Bronchial epithelial cell (primary cell): ENCODE measurements around the gene IKZF3. TPM values are rescaled to one million over a fixed set of nuclear protein-coding genes. Genes with fewer than 3 reads are reported as not detected.
"Not testable (repeated sequence)": the region's sequence is repeated elsewhere in the genome, so short reads cannot be mapped to it uniquely, and the experiment has no call there.

Source experiments
- DNase-seq: peaks from one replicate; pipeline ENCODE4 v3.0.0-alpha.2; 2010; ENCODE audit warnings: low read depth
- FAIRE-seq: peaks from 2 replicates; lab custom pipeline; 2011; peaks lifted over from hg19 to GRCh38; lab: Jason Lieb, UNC
- H3K27me3 ChIP-seq: 2 replicates; pipeline ENCODE4 v1.5.1; 2011; ENCODE audit warnings: low read length; ENCODE audit not compliant: control insufficient read depth, insufficient read depth
- H3K36me3 ChIP-seq: 2 replicates; pipeline ENCODE4 v1.5.1; 2011; ENCODE audit warnings: low read length; ENCODE audit not compliant: control insufficient read depth, insufficient read depth
- H3K4me3 ChIP-seq: 2 replicates; pipeline ENCODE4 v1.5.1; 2011; ENCODE audit warnings: mild to moderate bottlenecking, low read depth, low read length, control low read depth
- CTCF ChIP-seq: IDR thresholded peaks from 2 replicates; pipeline ENCODE4 v1.5.1; 2011; ENCODE audit warnings: mild to moderate bottlenecking, moderate library complexity, low read length, control low read depth, inconsistent platforms; ENCODE audit not compliant: insufficient read depth, severe bottlenecking
- total RNA-seq: library from RNA; depleted of rRNA; stranded (reverse); fragments of >200 nt; gene quantifications from 2 replicates; pipeline ENCODE4 v1.2.1, GENCODE V29; 2014

IKZF3 gene
- total RNA-seq, 1 donor from 2014 or later = not detected

DNA sequence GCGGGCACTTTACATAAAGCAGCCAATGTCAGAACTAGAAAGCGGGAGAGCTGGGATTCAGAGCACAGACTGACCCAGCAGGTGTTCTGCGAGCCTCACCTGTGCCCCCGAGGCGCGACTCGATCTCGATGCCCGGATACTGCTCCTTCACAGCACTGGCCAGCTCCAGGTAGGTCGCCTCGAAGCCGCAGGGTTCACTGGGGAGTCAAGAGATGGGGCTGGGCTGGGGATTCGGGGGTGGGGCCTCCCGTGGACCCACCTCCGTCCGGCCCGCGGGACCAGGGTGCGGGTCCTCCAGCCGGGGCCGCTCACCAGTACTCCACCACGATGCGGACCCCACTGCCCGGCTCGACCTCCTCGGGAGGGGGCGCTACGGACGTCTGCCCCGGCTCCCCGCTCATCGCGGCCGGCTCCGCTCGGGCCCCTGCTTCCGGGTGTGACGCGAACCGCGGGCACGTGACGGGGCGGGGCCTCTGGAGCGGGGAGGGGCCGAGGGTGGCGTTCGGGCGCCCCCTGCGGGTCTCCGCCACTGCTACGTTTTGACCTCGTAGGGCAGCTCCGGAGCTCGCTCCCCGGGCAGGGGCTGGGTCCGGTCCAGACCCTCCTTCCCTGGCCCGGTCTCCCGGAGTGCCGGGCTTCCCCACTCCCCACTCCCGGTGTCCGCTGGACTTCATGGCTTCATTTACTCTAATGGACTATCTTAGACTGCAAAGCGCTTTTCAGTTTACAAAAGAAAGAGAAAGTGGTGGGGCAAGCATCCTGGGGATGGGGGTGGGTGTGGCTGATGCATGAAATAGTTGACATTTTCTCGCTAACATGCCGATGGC lies 133.8 kb downstream of the IKZF3 start, which contains the start of gene MIEN1:
Gene MIEN1 (minus strand): TSS at position 438 of the 827 bp plus-strand sequence. CDS start 37 bp downstream, at position 401.
- peaks cover 18% of the 10 kb centered on the region for H3K36me3 ChIP-seq
- DNase-seq = peak; percentile 48
- H3K4me3 ChIP-seq = peak within 1 kb of the TSS; percentile 83
- TF ChIP-seq CTCF = peak; percentile 91
- no peak for FAIRE-seq
- no peaks in the 10 kb centered on the region for H3K27me3 ChIP-seq

DNA sequence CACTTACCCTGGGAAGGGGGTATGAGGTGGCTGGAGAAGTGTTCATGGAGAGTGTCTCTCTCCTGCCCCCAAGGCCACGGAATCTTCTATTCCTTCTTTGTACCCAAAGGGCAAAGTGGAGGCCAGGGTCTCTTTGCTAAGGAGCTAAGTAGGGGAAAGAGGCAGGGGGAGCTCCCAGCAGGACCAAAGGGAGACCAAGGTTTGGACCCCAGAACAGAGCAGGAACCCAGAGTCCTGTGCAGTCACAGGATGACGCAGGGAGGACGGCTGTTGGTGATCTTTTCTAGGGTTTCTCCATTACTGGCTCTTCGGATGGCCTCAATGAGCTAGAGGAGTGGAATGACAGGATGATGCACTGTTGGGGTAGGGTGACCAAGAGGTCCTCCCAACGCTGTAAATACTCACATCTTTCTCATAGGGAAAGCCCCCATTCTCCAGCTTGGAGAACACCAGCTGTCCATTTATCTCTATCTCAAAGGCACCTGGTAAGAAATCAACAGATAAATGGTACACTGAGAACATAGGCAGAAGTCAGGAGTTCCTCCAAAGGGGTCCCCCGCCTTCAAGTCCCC lies 134.7 kb downstream of the IKZF3 start:
- FAIRE-seq (no peak), DNase-seq (no peak)
- no peaks in the 10 kb centered on the region for H3K27me3 ChIP-seq
- TF ChIP-seq CTCF = no peak
- peak overlapping the region; percentile 83 for H3K4me3 ChIP-seq
- peaks cover 26% of the 10 kb centered on the region for H3K36me3 ChIP-seq

GRCh38 chr17:39727556-39727955 lies 136.6 kb downstream of the IKZF3 start:
- Histone ChIP-seq H3K36me3 (peaks cover 34% of the 10 kb centered on the region), H3K4me3 (no peak overlapping the region), H3K27me3 (no peaks in the 10 kb centered on the region)
- no peak for FAIRE-seq
- TF ChIP-seq CTCF = no peak
- DNase-seq = no peak

DNA sequence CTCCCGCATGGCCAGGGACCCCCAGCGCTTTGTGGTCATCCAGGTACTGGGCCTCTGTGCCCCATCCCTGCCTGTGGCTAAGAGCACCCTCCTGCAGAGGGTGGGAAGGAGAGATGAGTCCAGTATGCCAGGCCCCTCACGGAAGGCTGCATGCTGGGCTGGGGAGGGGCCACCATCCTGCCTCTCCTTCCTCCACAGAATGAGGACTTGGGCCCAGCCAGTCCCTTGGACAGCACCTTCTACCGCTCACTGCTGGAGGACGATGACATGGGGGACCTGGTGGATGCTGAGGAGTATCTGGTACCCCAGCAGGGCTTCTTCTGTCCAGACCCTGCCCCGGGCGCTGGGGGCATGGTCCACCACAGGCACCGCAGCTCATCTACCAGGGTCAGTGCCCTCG lies 137.5 kb downstream of the IKZF3 start:
- DNase-seq = no peak

GRCh38 chr17:39725923-39726322 lies 138.2 kb downstream of the IKZF3 start:
- not testable (repeated sequence) for FAIRE-seq, H3K27me3 ChIP-seq, DNase-seq, H3K4me3 ChIP-seq
- peaks cover 34% of the 10 kb centered on the region for H3K36me3 ChIP-seq

More for the DNA sequence above, 137.5 kb downstream of the IKZF3 start:
- no peak overlapping the region for H3K4me3 ChIP-seq
- no peak for TF ChIP-seq CTCF
- FAIRE-seq = no peak
- peaks cover 34% of the 10 kb centered on the region for H3K36me3 ChIP-seq
- no peaks in the 10 kb centered on the region for H3K27me3 ChIP-seq

DNA sequence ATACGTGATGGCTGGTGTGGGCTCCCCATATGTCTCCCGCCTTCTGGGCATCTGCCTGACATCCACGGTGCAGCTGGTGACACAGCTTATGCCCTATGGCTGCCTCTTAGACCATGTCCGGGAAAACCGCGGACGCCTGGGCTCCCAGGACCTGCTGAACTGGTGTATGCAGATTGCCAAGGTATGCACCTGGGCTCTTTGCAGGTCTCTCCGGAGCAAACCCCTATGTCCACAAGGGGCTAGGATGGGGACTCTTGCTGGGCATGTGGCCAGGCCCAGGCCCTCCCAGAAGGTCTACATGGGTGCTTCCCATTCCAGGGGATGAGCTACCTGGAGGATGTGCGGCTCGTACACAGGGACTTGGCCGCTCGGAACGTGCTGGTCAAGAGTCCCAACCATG lies 139.4 kb downstream of the IKZF3 start:
- no peak for TF ChIP-seq CTCF
- H3K4me3 ChIP-seq = no peak overlapping the region
- H3K27me3 ChIP-seq = no peaks in the 10 kb centered on the region
- FAIRE-seq (no peak), DNase-seq (no peak)
- H3K36me3 ChIP-seq = peaks cover 42% of the 10 kb centered on the region
